ENCODE data around the gene PTGIS.

DNA sequence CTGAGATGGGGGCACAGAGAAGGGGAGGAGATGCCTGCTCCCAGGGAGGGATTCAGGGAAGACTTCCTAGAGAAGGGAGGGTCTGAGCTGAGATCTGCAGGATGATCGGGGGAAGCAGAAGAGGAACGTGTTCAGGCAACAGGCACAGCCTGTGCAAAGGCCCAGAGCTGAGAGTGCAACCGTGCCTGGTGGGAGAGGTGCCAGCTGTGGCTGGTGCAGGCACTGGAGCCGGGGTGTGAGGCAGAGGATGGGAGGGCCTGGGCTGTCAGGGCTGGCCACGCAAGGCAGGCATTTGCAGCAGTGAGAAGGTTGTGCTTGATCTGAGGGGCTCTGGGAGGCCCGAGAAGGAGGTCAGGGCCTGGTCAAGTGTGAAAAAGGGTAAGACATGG lies 27.7 kb downstream of the PTGIS start:
- no peak for TF ChIP-seq POLR2A (IDR thresholded peaks at IDR 0.05)
- TF ChIP-seq, protein P1, sequence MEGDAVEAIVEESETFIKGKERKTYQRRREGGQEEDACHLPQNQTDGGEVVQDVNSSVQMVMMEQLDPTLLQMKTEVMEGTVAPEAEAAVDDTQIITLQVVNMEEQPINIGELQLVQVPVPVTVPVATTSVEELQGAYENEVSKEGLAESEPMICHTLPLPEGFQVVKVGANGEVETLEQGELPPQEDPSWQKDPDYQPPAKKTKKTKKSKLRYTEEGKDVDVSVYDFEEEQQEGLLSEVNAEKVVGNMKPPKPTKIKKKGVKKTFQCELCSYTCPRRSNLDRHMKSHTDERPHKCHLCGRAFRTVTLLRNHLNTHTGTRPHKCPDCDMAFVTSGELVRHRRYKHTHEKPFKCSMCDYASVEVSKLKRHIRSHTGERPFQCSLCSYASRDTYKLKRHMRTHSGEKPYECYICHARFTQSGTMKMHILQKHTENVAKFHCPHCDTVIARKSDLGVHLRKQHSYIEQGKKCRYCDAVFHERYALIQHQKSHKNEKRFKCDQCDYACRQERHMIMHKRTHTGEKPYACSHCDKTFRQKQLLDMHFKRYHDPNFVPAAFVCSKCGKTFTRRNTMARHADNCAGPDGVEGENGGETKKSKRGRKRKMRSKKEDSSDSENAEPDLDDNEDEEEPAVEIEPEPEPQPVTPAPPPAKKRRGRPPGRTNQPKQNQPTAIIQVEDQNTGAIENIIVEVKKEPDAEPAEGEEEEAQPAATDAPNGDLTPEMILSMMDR (IDR thresholded peaks at IDR 0.05): no peak

Data from esophagus squamous epithelium (tissue), 4 donors.